ENCODE measurements around the gene WNT7B.

DNA sequence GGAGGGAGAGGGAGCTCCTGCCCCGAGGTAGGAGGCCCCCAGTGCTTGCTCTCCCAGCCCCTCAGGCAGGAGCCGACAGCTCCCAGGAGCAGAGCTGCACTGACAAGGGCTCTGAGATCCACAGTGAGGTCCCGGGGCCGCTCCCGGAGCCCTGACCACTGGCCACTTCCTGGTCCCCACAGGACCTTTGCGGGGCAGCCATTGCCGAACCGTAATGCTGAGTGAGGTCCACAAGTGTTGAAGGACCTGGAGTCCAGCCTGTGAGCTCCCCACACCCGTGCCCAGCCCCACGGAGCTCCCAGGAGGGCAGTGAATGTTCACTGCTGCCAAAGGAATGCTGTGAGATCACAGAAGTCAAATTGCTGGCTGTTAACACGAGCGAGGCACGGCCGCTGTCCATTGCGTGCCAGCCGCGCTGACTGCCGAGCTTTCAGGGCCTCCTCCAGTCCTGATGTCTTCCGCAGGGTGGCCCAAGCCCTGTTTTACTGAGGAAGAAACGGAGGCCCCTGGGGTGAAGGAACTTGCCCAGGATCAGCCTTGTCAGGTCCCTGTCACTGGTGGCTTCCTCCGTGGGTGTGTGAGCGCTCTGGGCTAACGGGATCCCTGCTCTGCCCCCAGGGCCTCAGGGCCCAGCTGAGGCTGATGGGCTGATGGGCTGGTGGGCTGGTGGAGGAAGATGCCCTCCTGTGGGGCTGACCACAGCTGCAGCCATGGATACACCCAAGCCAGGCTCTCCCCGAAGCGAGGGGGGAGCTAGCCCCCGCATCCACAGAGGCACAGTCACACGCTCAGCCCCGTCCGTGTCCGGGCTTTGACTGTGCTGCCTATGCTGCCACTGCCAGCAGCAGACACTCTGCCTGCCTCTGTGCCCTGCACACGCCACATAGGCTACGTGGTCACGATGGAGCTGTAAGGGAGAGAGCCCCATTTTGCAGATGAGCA is 70.8 kb downstream of the WNT7B start:
- TF ChIP-seq, protein P1, sequence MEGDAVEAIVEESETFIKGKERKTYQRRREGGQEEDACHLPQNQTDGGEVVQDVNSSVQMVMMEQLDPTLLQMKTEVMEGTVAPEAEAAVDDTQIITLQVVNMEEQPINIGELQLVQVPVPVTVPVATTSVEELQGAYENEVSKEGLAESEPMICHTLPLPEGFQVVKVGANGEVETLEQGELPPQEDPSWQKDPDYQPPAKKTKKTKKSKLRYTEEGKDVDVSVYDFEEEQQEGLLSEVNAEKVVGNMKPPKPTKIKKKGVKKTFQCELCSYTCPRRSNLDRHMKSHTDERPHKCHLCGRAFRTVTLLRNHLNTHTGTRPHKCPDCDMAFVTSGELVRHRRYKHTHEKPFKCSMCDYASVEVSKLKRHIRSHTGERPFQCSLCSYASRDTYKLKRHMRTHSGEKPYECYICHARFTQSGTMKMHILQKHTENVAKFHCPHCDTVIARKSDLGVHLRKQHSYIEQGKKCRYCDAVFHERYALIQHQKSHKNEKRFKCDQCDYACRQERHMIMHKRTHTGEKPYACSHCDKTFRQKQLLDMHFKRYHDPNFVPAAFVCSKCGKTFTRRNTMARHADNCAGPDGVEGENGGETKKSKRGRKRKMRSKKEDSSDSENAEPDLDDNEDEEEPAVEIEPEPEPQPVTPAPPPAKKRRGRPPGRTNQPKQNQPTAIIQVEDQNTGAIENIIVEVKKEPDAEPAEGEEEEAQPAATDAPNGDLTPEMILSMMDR (IDR thresholded peaks at IDR 0.05): no peak
- TF ChIP-seq POLR2A (IDR thresholded peaks at IDR 0.05): no peak
- no peak for TF ChIP-seq EP300 (IDR thresholded peaks at IDR 0.05)
